GM12801 (cell line): Measurements from ENCODE around the gene PCGF3.

ENCODE experiments used
- TF ChIP-seq, protein P1 (sequence below): IDR thresholded peaks from one replicate; pipeline ENCODE4 v1.5.1; 2011; ENCODE audit warnings: control low read depth; ENCODE audit not compliant: insufficient read length; ENCODE audit errors: extremely low read depth

PCGF3 gene

DNA sequence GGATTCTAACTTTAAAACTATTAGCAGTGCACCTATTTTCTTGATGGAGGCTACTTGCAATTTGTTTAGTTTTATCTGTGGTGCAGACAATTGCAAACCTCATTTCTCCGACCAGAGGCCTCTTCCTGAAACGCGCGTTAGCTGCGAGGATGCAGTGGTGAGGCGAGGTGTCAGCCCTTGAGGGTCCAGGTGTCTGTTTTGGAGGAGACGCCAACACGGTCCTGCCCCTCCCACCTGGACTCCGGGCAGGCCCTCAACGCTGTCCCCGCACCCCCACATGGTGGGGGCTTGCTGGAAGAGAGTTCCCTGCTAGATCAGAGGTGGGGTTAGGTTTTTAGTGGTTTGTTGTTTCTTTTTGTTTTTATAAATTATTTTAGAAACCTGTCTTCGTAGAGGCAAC is 34.4 kb downstream of the PCGF3 start:
- TF ChIP-seq, protein P1, sequence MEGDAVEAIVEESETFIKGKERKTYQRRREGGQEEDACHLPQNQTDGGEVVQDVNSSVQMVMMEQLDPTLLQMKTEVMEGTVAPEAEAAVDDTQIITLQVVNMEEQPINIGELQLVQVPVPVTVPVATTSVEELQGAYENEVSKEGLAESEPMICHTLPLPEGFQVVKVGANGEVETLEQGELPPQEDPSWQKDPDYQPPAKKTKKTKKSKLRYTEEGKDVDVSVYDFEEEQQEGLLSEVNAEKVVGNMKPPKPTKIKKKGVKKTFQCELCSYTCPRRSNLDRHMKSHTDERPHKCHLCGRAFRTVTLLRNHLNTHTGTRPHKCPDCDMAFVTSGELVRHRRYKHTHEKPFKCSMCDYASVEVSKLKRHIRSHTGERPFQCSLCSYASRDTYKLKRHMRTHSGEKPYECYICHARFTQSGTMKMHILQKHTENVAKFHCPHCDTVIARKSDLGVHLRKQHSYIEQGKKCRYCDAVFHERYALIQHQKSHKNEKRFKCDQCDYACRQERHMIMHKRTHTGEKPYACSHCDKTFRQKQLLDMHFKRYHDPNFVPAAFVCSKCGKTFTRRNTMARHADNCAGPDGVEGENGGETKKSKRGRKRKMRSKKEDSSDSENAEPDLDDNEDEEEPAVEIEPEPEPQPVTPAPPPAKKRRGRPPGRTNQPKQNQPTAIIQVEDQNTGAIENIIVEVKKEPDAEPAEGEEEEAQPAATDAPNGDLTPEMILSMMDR = no peak

DNA sequence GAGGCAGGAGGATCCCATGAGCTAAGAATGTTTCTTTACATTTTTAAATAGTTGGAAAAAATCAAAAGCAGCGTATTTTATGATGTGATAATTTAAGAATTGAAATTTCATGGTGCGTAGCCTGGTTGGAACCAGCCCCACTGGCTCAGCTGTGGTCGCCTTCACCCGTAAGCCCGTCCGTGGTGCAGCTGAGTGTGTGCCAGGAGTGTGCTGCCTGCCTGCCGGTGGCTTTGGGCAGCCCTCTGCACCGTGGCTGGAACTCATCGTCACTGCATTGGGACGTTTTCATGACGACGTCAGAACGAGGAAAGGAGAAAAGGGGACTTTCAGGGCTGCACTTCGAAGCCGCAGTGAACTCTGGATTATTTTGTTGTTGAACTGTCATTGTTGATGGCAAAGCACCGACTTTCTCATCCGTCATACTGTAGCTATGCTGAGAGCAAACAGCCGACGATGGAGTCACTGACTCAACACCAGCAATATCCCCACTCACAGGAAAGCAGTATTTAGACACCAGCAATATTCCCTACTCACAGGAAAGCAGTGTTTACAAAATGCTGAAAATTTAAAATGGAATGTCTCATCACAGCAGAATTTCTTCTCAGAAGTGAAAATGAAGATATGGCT is 35.1 kb downstream of the PCGF3 start:
- TF ChIP-seq, protein P1 = no peak

DNA sequence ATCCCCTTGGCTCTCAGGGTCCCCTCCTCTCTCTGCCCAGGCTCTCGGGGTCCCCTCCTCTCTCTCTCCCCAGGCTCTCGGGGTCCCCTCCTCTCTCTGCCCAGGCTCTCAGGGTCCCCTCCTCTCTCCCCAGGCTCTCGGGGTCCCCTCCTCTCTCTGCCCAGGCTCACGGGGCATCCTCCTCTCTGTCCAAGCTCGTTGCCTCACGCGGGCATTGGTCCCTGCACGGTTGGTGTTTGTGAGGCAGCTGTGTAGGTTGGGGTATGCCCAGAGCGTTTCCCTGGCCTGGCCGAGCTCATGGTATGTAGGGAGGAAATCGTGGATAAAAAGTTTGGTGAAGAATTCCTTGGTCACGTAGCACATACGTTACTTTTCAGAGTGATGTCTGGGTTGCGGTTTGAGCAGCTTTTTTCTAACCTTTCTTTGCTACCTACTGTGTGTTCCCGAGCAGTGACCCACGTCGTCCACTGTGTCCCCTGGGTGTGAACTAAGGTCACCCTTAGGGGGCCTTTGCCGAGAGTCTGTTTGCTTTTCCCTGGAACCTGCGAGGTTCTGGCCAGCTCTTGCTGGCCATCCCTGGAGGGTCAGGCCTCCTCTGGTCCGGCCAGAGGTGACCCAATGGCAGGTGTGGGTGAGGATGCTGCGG is 36.6 kb downstream of the PCGF3 start:
- TF ChIP-seq, protein P1 = no peak

DNA sequence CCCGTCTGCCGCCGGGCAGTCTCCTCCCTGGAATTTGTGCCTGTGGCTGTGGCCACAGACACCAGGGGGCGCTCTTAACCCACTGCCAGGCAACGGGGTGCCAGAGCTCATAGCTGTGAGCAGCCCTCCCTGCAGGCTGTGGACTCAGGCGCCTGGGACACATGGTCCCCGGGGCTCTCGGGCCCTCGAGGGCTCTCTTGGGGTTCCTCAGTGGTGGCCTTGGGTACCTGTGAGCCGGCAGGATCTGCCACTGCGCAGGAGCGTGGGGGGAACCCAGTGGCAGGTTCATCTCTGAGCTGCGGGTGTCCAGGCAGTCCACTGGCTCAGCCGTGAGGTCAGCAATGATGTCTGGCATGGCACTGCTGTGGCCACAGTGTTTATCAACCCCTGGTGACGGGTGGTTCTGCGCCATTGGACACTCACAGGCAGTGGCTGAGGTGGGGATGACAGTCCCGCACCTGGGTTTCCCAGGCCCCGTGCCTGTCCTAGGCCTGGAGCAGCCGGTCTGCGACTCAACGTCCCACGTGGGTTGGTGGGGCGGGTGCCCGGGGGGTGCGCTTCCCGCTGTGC is 37.2 kb downstream of the PCGF3 start:
- TF ChIP-seq, protein P1 = no peak

DNA sequence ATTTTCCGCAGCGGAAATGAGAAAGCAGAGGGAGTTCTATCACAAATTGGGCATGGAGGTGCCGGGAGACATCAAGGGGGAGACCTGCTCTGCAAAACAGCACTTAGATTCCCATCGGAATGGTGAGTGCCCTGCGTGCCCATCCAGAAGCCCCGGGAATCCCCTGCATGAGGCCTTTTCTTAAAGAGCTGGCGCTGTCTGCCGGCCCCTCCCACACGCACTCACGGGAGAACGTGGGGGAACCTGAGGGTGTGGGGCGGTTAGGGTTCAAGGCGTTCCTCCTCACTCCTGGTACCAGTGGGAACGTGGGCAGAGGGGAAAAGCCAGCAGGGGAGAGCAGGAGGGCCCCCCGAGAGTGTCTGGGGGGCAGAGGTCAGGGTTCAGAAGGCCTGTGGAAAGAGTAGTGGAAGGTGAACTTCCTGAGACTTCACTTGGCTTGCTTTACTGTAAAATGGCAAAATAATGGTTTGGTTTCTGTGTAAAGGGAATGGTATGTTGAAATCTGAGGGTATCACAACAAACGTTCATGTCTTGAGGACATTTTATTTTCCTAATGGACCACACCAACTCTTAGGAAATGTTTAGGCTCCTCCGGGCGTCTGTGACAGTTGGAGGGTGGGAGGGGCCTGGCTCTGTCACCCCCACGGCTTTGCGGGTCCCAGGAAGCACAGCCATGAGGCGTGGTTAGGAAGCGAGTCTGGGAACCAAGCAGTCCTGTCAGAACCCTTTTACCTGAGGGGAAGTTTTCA is 38.0 kb downstream of the PCGF3 start:
- TF ChIP-seq, protein P1 = no peak

DNA sequence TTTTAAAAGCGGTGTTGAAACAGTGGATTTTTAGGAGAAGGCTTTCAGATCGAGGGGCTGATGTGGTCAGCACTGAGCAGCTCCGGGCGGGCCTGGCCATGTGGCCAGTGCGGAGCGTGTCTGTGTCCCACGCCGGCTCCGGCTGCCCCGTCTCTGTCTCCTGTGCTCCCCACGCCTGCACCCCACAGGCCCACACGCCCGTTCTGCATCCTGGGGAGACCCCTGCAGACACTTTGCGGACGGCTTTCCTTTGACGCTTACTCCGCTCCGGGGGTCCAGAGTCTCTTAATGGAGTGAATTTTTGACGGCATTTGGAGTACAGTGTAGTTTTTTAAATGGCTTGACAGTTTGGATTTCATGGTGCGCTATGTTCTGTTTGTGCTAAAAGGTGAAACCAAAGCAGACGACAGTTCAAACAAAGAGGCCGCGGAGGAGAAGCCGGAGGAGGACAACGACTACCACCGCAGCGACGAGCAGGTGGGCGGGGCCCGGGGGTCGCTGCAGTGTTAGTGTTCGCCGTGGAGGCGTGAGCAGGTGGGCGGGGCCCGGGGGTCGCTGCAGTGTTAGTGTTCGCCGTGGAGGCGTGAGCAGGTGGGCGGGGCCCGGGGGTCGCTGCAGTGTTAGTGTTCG is 38.7 kb downstream of the PCGF3 start:
- TF ChIP-seq, protein P1 = no peak
